IMR-90 (cell line): ENCODE measurements around the gene A4GALT. TPM values are rescaled to one million over a fixed set of nuclear protein-coding genes. Genes with fewer than 3 reads are reported as not detected.

Experiments
- ATAC-seq: fragments of 200-7000 bp; cut with Tn5 transposase; 2 replicates; pipeline ENCODE4 v1.9.1; 2020; ENCODE audit warnings: low read depth, mild to moderate bottlenecking, moderate library complexity
- BruUV-seq: library from RNA; stranded (reverse); fragments of 400-500 nt; replicated peaks from 2 replicates; lab custom pipeline; 2021; lab: Mats Ljungman, UMichigan
- CTCF ChIA-PET: fragments of 300-600 bp; formaldehyde crosslinking; extraction: SDS; loops from one replicate; lab custom pipeline; 2021; ENCODE audit warnings: antibody characterized with exemption; lab: Yijun Ruan, JAX
- POLR2A ChIA-PET: fragments of 300-600 bp; sonication (Branson Sonifier 250); formaldehyde crosslinking; loops from one replicate; lab custom pipeline; 2022; ENCODE audit warnings: antibody characterized with exemption; ENCODE audit not compliant: unreplicated experiment; lab: Charles Lee
- DNase-seq: peaks from one replicate; pipeline ENCODE4 v3.0.0; 2013
- H2AFZ ChIP-seq: replicated peaks from 2 replicates; pipeline ENCODE3; 2013; ENCODE audit warnings: low read length, mild to moderate bottlenecking; ENCODE audit not compliant: poor library complexity
- H2AK5ac ChIP-seq: 2 replicates; pipeline ENCODE4 v1.6.1; 2013; ENCODE audit warnings: low read depth, low read length, inconsistent platforms
- H2AK9ac ChIP-seq: replicated peaks from 2 replicates; pipeline ENCODE3; 2013; ENCODE audit warnings: mild to moderate bottlenecking, low read depth, low read length, moderate library complexity; ENCODE audit not compliant: poor library complexity
- H2BK120ac ChIP-seq: 2 replicates; pipeline ENCODE4 v1.6.1; 2013; ENCODE audit warnings: low read depth, low read length, inconsistent platforms
- H2BK15ac ChIP-seq: 3 replicates; pipeline ENCODE4 v1.6.1; 2013; ENCODE audit warnings: low read depth, low read length, inconsistent platforms
- H2BK20ac ChIP-seq: 2 replicates; pipeline ENCODE4 v1.6.1; 2013; ENCODE audit warnings: low read depth, mild to moderate bottlenecking, inconsistent platforms, low read length, moderate library complexity
- H2BK5ac ChIP-seq: 2 replicates; pipeline ENCODE4 v1.6.1; 2013; ENCODE audit warnings: mild to moderate bottlenecking, low read depth, low read length, inconsistent platforms; ENCODE audit not compliant: poor library complexity, severe bottlenecking
- H3K14ac ChIP-seq: replicated peaks from 2 replicates; pipeline ENCODE4 v1.6.1; 2013; ENCODE audit warnings: low read depth, low read length, inconsistent platforms
- H3K18ac ChIP-seq: 2 replicates; pipeline ENCODE4 v1.6.1; 2013; ENCODE audit warnings: low read depth, low read length, control low read depth
- H3K23ac ChIP-seq: 2 replicates; pipeline ENCODE4 v1.6.1; 2013; ENCODE audit warnings: low read depth, low read length, inconsistent platforms
- H3K27ac ChIP-seq: 2 replicates; pipeline ENCODE4 v1.5.1; 2013; ENCODE audit warnings: mild to moderate bottlenecking, control low read depth, low read length; ENCODE audit not compliant: insufficient read depth
- H3K27me3 ChIP-seq: 2 replicates; pipeline ENCODE4 v1.6.1; 2013; ENCODE audit warnings: low read length; ENCODE audit not compliant: control insufficient read depth, insufficient read depth
- H3K36me3 ChIP-seq: 2 replicates; pipeline ENCODE4 v1.6.1; 2013; ENCODE audit warnings: low read length, mixed read lengths; ENCODE audit not compliant: control insufficient read depth, insufficient read depth
- H3K4ac ChIP-seq: 2 replicates; pipeline ENCODE4 v1.6.1; 2013; ENCODE audit warnings: low read depth, low read length, inconsistent platforms
- H3K4me1 ChIP-seq: 2 replicates; pipeline ENCODE4 v1.6.1; 2013; ENCODE audit warnings: low read length, mixed read lengths; ENCODE audit not compliant: control insufficient read depth, insufficient read depth
- H3K4me2 ChIP-seq: 2 replicates; pipeline ENCODE4 v1.6.1; 2013; ENCODE audit warnings: low read depth, mild to moderate bottlenecking, control low read depth, low read length, moderate library complexity
- H3K4me3 ChIP-seq: 2 replicates; pipeline ENCODE4 v1.5.1; 2013; ENCODE audit warnings: low read depth, mild to moderate bottlenecking, control low read depth, low read length, moderate library complexity; ENCODE audit not compliant: insufficient read depth
- H3K56ac ChIP-seq: 2 replicates; pipeline ENCODE4 v1.6.1; 2013; ENCODE audit warnings: low read length, inconsistent platforms; ENCODE audit not compliant: insufficient read depth; ENCODE audit errors: extremely low read depth
- H3K79me1 ChIP-seq, 2 experiments: 2 replicates each; pipeline ENCODE4 v1.6.1; 2013; ENCODE audit warnings: low read length in 2 of 2, inconsistent platforms in 1 of 2, low read depth in 1 of 2
- H3K9ac ChIP-seq: 2 replicates; pipeline ENCODE4 v1.6.1; 2013; ENCODE audit warnings: low read depth, low read length, control low read depth
- H3K9me1 ChIP-seq: 2 replicates; pipeline ENCODE4 v1.6.1; 2013; ENCODE audit warnings: low read length, inconsistent platforms; ENCODE audit not compliant: insufficient read depth
- H3K9me3 ChIP-seq: 2 replicates; pipeline ENCODE4 v1.6.1; 2013; ENCODE audit warnings: low read length; ENCODE audit not compliant: control insufficient read depth, insufficient read depth
- H4K20me1 ChIP-seq: 2 replicates; pipeline ENCODE4 v1.6.1; 2013; ENCODE audit warnings: low read length, inconsistent platforms; ENCODE audit not compliant: insufficient read depth
- H4K5ac ChIP-seq: 2 replicates; pipeline ENCODE4 v1.6.1; 2013; ENCODE audit warnings: mild to moderate bottlenecking, low read depth, low read length, control low read depth
- H4K8ac ChIP-seq, 2 experiments: 2 replicates each; pipeline ENCODE4 v1.6.1; 2013; ENCODE audit warnings: low read depth in 2 of 2, low read length in 2 of 2, control low read depth in 1 of 2, inconsistent platforms in 1 of 2
- H4K91ac ChIP-seq: 2 replicates; pipeline ENCODE4 v1.6.1; 2013; ENCODE audit warnings: low read depth, low read length, inconsistent platforms; ENCODE audit not compliant: insufficient read depth
- CEBPB ChIP-seq: IDR thresholded peaks from 2 replicates; pipeline ENCODE4 v1.6.1; 2012; ENCODE audit warnings: low read depth, low read length, improper control_type of control experiment
- CHD1 ChIP-seq: IDR thresholded peaks from 2 replicates; pipeline ENCODE4 v1.6.1; 2012; ENCODE audit warnings: low read depth, low read length, improper control_type of control experiment
- FOS ChIP-seq: fragments of 150-350 bp; IDR thresholded peaks from 2 replicates; pipeline ENCODE4 v1.6.1; 2016; ENCODE audit warnings: low read depth, low read length
- MAFK ChIP-seq: IDR thresholded peaks from 2 replicates; pipeline ENCODE4 v1.6.1; 2012; ENCODE audit warnings: low read depth, low read length, improper control_type of control experiment
- RCOR1 ChIP-seq: IDR thresholded peaks from 2 replicates; pipeline ENCODE4 v1.6.1; 2012; ENCODE audit warnings: mild to moderate bottlenecking, low read length, improper control_type of control experiment; ENCODE audit not compliant: insufficient replicate concordance
- RFX5 ChIP-seq: IDR thresholded peaks from 2 replicates; pipeline ENCODE4 v1.8.0; 2012; ENCODE audit warnings: low read depth, mild to moderate bottlenecking, low read length, moderate library complexity
- SMC3 ChIP-seq: fragments of 150-350 bp; IDR thresholded peaks from 2 replicates; pipeline ENCODE4 v1.6.1; 2016; ENCODE audit warnings: low read depth, mild to moderate bottlenecking, antibody characterized with exemption, low read length, moderate library complexity
- WGBS, 2 experiments: methylation state at CpG; one replicate each; pipeline versions ENCODE4 v1.1.5 to v1.1.7; 2013; ENCODE audit warnings: missing lambda C conversion rate in 2 of 2; ENCODE audit not compliant: insufficient read length in 1 of 2; ENCODE audit errors: extremely low coverage in 2 of 2; 5-methylcytosine and 5-hydroxymethylcytosine counted together
- dilution Hi-C: fragments of 300-500 bp; cut with HindIII; formaldehyde crosslinking; loops from one replicate; pipeline ENCODE4 v1.14.3; 2018; ENCODE audit warnings: low sequenced_read_pairs; ENCODE audit not compliant: unreplicated experiment
- in situ Hi-C: fragments of 300-500 bp; cut with MboI; formaldehyde crosslinking; loops from 3 replicates; pipeline ENCODE4 v1.14.3; 2019; ENCODE audit warnings: low sequenced_read_pairs, inconsistent platforms, mixed read lengths
- intact Hi-C: fragments of 100-400 bp; cut with micrococcal nuclease; formaldehyde crosslinking; loops from 2 replicates; pipeline ENCODE4 v1.10.0; 2022
- polyA plus RNA-seq, 3 experiments: library from polyadenylated mRNA; depleted of rRNA; stranded (reverse); fragments of >200 nt; gene quantifications; 2 replicates each; pipeline ENCODE4 v1.2.3, GENCODE V29; 2012; ENCODE audit warnings: low replicate concordance in 1 of 3
- total RNA-seq: library from RNA; depleted of rRNA; stranded (reverse); fragments of >200 nt; gene quantifications from 2 replicates; pipeline ENCODE4 v1.2.3, GENCODE V29; 2012

The A4GALT gene
- total and polyA plus RNA-seq, 2 of the 4 experiments (the other 2 are of a cell fraction) = 1.6 to 6.1 TPM

GRCh38 chr22:42747701-42748513, 27.2 kb upstream of the A4GALT start:
- peak overlapping the region; percentile 89 for H2AK5ac ChIP-seq
- peaks cover 0 to 6% of the 10 kb centered on the region in 2 experiments; a peak in 1 of 4 replicates for H3K79me1 ChIP-seq
- intact Hi-C loops = no loop called here
- dilution Hi-C loops = no loop called here
- peak overlapping the region; percentile 80 for H3K18ac ChIP-seq
- peak overlapping the region; percentile 64 for H2BK15ac ChIP-seq
- in situ Hi-C loops = no loop called here
- H3K4me1 ChIP-seq = peaks cover 32% of the 10 kb centered on the region
- peak overlapping the region; percentile 87 for H3K23ac ChIP-seq
- H3K9me3 ChIP-seq = no peaks in the 10 kb centered on the region
- peak overlapping the region; percentile 83 for H3K27ac ChIP-seq
- ChIA-PET POLR2A (no interaction called here), CTCF (interaction anchor here (1.0 kb wide), 1 partner anchor 18 kb away, joined by 3 read pairs; no protein-coding TSS in a partner anchor)
- H3K9ac ChIP-seq = peak overlapping the region; percentile 43
- BruUV-seq = no TSS peak
- H3K4me3 ChIP-seq = no peak overlapping the region
- H2BK5ac ChIP-seq = peak overlapping the region; percentile 81
- H3K4me2 ChIP-seq = peak overlapping the region; percentile 51
- peak overlapping the region; percentile 93 for H3K14ac ChIP-seq
- peak overlapping the region; percentile 84 for H4K5ac ChIP-seq
- peak overlapping the region; percentile 44 for H2AK9ac ChIP-seq
- TF ChIP-seq MAFK (peak; percentile 8; the same call in 1 of the 2 replicates), SMC3 (no peak), CHD1 (no peak), FOS (peak; percentile 28; the same call in 1 of the 2 replicates), RFX5 (no peak), CEBPB (peak; percentile 39; the same call in 1 of the 2 replicates), RCOR1 (no peak)
- peak overlapping the region; percentile 88 for H4K91ac ChIP-seq
- H2BK20ac ChIP-seq = peak overlapping the region; percentile 95
- peak overlapping the region; percentile 65 to 96 for H4K8ac ChIP-seq
- H3K56ac ChIP-seq = peak overlapping the region; percentile 64
- peaks cover 8% of the 10 kb centered on the region; the same call in 1 of the 2 replicates for H3K9me1 ChIP-seq
- no peaks in the 10 kb centered on the region for H3K36me3 ChIP-seq
- H3K4ac ChIP-seq = peak overlapping the region; percentile 93
- peak overlapping the region; percentile 87 for H2AFZ ChIP-seq
- DNase-seq (peak; percentile 76), ATAC-seq (peak; percentile 48)
- WGBS, 2 experiments = 31% methylated on average over 5 of the region's 14 CpGs; no CpG with 5 or more reads in 1 of the 2 experiments
- no peaks in the 10 kb centered on the region for H4K20me1 ChIP-seq
- H2BK120ac ChIP-seq = peak overlapping the region; percentile 97
- no peaks in the 10 kb centered on the region for H3K27me3 ChIP-seq
